GM21526 (cell line): ENCODE measurements around the gene CISD2.
"Not testable (repeated sequence)": the region's sequence is repeated elsewhere in the genome, so short reads cannot be mapped to it uniquely, and the experiment has no call there.

Experiments used
- ATAC-seq: cut with Tn5 transposase; IDR thresholded peaks from one replicate; pipeline ENCODE4 v1.9.1; 2021; ENCODE audit warnings: moderate library complexity; ENCODE audit not compliant: unreplicated experiment, low FRiP score

The CISD2 gene

DNA sequence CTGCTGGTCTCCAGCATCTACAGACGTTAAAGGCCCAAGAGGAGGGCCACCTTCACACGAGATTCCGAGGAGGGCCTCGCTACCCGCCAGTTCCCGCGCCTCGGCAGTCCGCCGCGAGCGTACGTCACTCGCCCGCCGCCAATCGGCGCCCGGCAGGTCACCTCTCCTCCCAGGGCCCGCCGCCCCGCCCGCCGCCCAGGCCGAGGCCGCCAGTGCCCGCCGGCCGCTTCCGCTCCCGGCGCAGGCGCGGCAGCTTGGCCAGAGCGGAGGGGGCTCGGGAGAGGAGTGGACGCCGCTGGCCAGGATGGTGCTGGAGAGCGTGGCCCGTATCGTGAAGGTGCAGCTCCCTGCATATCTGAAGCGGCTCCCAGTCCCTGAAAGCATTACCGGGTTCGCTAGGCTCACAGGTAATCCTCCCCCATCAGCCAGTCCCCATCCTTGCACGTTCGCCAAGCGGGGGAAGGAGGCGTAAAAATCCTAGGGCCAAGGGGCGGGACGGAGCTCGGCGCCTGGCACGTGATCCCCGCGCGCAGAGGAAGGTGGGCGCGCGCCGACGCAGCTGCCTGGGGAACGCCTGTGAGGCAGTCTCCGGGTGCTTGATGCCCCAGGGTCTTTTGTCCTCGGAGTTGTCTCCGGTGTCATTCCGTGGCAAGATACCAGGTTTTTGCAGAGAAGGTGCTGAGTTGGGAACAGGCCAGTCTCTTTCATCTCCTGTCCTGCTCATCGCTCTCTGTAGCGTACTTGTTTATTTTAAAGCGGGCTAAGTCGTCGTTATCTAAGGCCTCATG, at the start of gene CISD2:
CISD2 (plus strand) TSS at position 212 of the 788 bp plus-strand sequence; CDS start at position 305, 93 bp downstream.
- ATAC-seq, result peak; percentile 88

- ATAC-seq, result not testable (repeated sequence)
Measured at GRCh38 chr4:102819100-102819499, 49.7 kb upstream of the CISD2 start.

- no peak for ATAC-seq
Measured at GRCh38 chr4:102819588-102820365, 49.0 kb upstream of the CISD2 start.

- ATAC-seq, result no peak
Measured at GRCh38 chr4:102823464-102823863, 45.3 kb upstream of the CISD2 start.

DNA sequence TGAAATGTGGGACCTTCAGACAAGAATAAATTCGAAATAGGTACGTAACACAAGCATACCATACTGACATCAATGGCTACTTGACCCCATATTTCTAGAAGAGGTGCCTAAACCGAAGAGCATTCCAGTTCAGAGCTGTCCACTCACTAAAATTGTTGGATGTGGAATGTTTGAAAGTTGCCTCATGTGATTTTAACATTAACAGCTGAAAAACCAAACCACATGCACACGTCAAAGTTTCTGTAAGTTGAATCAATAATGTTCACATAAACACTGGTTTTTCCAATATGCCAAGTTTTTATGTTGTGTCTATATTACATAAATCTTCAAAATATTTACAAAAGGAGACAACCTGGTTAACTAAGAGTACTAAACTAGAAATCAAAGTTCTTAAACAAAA, 44.9 kb upstream of the CISD2 start:
- no peak for ATAC-seq

- ATAC-seq, result no peak
Measured at GRCh38 chr4:102824398-102824797, 44.4 kb upstream of the CISD2 start.

DNA sequence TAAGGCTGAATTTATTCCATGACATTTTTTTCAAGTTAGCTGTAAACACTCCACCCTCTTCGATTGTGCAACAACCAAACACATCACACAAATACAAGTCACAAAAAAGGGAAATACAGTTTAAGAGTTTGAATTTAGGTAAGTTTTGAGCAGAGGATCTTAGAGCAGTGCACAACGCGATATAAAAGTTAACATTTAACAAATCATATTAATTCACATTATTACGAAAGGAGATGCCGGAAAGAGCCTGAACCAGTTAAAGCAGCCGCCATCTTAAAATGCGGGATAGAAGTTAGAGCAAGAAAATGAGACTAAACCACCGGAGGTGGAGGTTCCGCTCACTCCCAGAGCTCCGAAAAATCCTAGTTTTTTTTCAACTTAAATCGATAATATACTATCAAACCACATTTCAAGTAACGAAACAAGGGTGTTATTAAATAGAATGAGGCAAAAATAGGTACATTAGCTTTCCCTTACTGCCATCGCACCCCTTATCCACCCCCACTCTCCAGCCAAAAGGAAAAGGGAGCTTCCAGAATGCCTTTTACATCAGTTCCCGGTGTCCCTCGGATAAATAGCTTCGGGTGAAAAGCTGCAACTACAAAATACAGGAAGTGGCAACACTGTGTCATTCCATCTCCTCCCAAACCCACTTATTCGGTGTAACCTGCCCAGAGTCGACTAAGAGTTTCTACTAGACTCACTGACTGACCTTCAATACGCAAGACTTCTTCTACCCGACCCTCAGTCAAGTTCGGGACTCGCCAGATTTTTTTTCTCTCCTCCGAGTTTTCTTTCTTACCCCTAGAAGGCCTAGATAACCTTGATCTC, 43.3 kb upstream of the CISD2 start:
- no peak for ATAC-seq

DNA sequence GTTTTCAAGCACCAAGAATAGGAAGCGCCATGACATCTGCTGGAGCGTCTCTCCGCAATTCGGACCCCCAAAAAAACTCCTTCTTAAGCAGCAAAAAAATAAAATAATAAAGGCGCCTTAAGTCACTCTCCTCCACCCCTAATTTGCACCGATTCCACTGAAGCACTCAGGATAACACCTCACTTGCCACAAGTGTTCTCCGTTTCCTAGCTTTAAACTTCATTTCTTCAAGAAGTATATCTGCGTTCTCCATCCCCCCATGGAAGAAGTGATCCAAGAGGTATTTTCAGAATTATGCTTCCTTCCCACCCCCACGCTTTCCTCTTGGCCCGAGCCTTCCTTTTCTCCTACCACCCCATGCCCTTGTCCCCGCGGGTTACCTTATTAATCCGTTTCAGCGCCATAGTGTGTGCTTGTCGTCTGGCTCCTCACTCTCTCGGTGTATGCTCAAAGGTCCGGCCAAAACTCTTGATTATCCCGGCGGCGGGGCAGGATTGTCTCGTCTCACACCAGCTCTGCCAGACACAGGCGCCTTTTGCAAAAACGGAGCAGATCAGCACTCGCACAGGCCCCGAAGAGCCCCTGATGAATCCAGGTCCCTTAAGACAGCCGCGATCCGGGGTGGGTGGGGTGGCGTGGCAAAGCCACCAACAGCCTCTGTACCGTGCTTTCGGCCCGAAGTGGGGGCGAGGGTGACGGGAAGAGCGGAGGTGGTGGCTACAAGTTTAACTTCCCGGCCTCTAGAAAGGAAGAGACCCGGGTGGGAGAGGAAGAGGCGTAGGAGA, 42.5 kb upstream of the CISD2 start:
- no peak for ATAC-seq

DNA sequence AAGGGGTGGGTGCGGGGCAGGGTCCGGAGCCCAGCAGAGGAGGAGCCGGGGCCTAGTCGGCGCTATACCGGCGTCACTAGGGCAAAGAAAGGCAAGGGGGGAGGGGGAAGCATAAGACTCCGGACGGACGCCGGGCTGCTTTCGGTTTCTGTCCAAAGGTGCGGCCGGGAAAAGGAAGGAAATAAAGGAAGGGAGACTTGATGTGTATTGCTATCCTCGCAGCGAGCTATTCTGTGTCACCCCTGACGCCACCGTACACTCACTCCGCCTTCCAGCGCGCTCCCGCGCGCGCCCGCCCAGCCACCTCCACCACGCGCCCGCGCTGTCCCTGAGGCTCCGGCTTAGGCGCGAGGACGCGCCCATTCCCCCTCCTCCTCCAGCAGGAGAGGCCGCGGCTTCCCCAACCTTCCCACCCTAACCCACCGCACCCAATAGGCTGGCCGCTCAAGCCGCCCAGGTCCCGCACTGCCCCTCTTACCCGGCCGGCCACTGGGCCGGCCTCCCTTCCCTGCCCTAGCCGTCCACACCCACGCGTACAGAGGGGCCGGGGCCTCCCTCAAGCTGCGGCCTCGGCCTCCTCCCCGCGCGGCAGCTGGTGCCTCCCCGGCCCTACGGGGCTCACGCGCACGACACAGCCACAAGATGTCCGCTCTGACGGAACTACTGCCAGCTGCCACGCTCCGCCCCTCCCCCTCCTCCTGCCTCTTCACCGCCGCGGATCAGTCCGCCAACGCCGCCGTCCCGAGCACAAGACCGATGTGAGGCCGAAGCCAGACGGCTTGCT, 41.7 kb upstream of the CISD2 start, which contains the start of gene UBE2D3:
UBE2D3 (minus strand) TSS at position 662 of the 784 bp plus-strand sequence. CDS start 1,043 bp downstream, outside the sequence.
- ATAC-seq, result peak; percentile 31

DNA sequence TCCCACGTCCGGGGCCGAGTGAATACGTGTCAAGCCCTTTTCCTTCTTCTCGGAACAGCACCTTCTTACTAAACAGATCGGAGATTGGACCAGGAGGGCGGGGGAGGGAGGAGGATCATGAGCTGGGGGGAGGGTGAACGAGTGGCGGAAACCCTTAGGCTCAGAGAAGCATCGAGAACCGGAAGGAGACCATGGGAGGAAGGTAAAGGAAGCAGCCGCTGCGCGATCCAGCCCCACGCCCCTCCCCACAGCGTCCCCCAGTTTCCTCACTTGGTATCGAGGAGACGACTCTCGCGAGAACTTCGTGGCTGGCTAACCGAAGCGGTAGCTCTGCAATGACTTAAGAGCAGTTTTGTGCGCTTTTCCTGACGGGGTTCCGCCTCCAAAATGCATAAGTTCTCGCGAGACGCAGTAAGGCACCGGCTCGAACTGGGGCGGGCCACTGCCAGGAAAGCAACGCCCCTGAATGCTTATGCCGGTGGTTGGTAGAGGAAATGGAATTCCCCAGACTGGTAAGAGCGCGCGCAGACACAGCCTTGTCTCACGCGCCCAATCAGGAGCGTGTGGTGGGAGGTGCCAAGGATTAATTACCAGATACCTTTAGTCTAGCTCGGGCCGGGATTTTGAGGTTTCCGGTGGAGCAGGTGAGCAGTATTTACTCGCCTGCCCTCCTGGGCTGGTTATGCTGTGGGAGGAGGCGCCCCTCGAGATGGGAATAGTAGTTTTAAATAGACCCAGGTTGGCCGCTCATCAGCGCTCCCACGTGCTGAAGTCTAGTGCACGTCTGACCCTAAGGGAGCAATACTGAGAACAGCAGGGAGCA, 40.9 kb upstream of the CISD2 start:
- peak; percentile 84 for ATAC-seq

DNA sequence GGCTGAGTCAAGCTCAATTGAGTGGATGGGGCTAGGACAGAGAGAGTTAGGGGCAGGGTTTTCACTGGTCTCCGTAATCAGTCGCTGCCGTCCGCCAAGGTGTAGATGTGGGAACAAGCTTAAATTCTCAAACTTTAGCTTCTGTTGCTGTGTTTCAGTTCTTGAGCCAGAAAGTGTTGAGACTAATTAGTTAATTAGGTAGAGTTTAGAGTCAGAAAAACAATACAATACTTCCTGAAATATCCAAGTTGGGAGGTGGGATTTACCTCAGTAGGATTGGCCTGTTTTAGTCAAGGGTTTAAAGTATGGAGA, 40.3 kb upstream of the CISD2 start:
- no peak for ATAC-seq

GRCh38 chr4:102829803-102830202, 39.0 kb upstream of the CISD2 start:
- ATAC-seq, result no peak

- no peak for ATAC-seq
Measured at GRCh38 chr4:102832105-102832504, 36.7 kb upstream of the CISD2 start.

GRCh38 chr4:102832667-102833066, 36.1 kb upstream of the CISD2 start:
- ATAC-seq, result no peak

DNA sequence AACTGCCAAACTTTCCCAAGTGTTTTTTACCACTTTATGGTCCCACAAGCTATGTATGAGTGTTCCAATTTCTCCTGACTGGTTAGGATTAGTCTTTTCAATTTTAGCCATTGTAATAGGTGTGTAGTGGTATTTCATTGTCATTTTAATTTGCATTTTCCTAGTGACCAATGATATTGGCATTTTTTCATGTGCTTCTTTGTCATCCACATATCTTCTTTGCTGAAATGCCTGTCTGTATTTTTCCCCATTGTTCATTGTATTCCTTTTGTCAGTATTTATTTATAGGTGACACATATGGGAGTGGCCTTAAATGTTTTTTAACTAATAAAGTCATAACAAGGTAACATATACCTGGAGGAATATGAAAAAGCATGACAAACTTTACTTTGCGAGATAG, 32.2 kb upstream of the CISD2 start:
- ATAC-seq, result no peak

GRCh38 chr4:102842367-102842766, 26.4 kb upstream of the CISD2 start:
- no peak for ATAC-seq

DNA sequence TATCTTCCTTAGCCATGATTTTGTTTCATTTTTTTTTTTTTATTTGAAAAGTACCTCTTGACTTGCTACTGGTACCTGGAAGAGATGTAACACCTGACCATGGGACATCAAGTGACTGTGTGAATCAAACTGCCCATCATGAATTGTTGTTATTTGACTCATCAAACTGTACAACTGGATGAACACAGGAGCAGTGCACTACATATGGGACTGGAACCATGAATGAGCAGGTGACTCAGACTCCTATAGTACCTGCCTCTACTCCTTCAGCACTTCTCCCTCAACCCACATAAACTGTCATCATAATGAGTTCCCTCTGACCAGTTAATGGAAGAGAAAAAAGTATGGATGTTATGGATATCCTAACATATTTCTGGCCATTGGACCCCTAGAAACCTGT, 25.5 kb upstream of the CISD2 start:
- ATAC-seq, result no peak

GRCh38 chr4:102843938-102844337, 24.9 kb upstream of the CISD2 start:
- no peak for ATAC-seq

DNA sequence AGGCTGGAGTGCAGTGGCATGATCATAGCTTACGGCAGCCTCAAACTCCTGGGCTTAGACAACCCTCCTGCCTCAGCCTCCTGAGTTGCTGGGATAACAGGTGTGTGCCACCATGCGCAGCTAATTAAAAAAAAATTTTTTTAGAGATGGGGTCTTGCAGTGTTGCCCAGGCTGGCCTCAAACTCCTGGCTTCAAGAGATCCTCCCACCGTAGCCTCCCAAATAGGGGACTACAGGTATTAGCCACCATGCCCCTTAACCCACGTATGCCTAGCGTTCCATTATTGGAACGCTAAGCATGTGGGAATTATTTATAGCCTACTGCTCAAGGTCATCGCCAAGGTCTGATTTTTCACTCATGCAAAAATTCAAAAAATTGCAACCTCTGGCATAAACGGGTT, 21.1 kb upstream of the CISD2 start:
- ATAC-seq, result no peak
